Testis (tissue), 3 donors: ENCODE results near the gene TMEM98. TPM values are rescaled to one million over a fixed set of nuclear protein-coding genes. Genes with fewer than 3 reads are reported as not detected.
"Not testable (repeated sequence)": the region's sequence is repeated elsewhere in the genome, so short reads cannot be mapped to it uniquely, and the experiment has no call there.

ENCODE experiments used
- DNase-seq: peaks from one replicate; pipeline ENCODE4 v3.0.0-alpha.2; 2019
- H3K27ac ChIP-seq, 2 donors: fragments of 200-600 bp; sonication (generic); one replicate each; pipeline ENCODE4 v1.5.1; 2019
- H3K27me3 ChIP-seq: fragments of 200-600 bp; sonication (generic); one replicate; pipeline ENCODE4 v1.5.1; 2019
- H3K36me3 ChIP-seq: fragments of 200-600 bp; sonication (generic); one replicate; pipeline ENCODE4 v1.5.1; 2017; ENCODE audit warnings: low read depth; ENCODE audit errors: missing control alignments
- H3K4me1 ChIP-seq: fragments of 200-600 bp; sonication (generic); one replicate; pipeline ENCODE4 v1.5.1; 2019
- H3K4me3 ChIP-seq, 2 donors: fragments of 200-600 bp; sonication (generic); one replicate each; pipeline ENCODE4 v1.5.1; 2017 to 2019
- H3K9me3 ChIP-seq: fragments of 200-600 bp; sonication (generic); one replicate; pipeline ENCODE4 v1.5.1; 2017
- CTCF ChIP-seq, 3 experiments: fragments of 450-650 bp in 2 of 3; fragments of 200-600 bp in 1 of 3; sonication (generic) in 1 of 3; IDR thresholded peaks; one replicate each; pipeline ENCODE4 v1.5.1; 2016 to 2019; ENCODE audit warnings: antibody characterized with exemption in 3 of 3, mild to moderate bottlenecking in 2 of 3, moderate library complexity in 1 of 3
- POLR2A ChIP-seq: fragments of 450-650 bp; IDR thresholded peaks from one replicate; pipeline ENCODE4 v1.6.1; 2017; ENCODE audit warnings: antibody characterized with exemption, mild to moderate bottlenecking, moderate library complexity
- WGBS, 2 donors: methylation state at CpG; one replicate each; pipeline ENCODE4 v1.1.5; 2018; 5-methylcytosine and 5-hydroxymethylcytosine counted together
- intact Hi-C: fragments of 100-400 bp; cut with DNase I; formaldehyde crosslinking; loops from one replicate; pipeline ENCODE4 v1.15.1; 2023; ENCODE audit warnings: low total_unique reads
- polyA plus RNA-seq: library from polyadenylated mRNA; stranded (reverse); fragments of 350-450 nt; fragmentation: Illumina TruSeq; extraction: RNeasy Lipid Tissue Mini Kit (QIAGEN cat#74804); gene quantifications from one replicate; pipeline ENCODE4 v1.2.3, GENCODE V29; 2014; ENCODE audit warnings: low read depth, low replicate concordance; ENCODE audit not compliant: insufficient read depth
- total RNA-seq, 2 donors: library from RNA; depleted of rRNA; stranded (reverse); fragments of >200 nt; gene quantifications; one replicate each; pipeline ENCODE4 v1.2.3, GENCODE V29; 2016

Gene TMEM98
- total and polyA plus RNA-seq, 3 donors from 2014 or later: 39.0 to 66.9 (median 64.9) TPM

GRCh38 chr17:32960815-32961214 lies 32.9 kb downstream of the TMEM98 start:
- Histone ChIP-seq H3K9me3 (no peaks in the 10 kb centered on the region), H3K4me1 (peaks cover 3% of the 10 kb centered on the region), H3K4me3 (no peak overlapping the region), H3K27me3 (no peaks in the 10 kb centered on the region), H3K27ac (no peak overlapping the region), H3K36me3 (no peaks in the 10 kb centered on the region)
- TF ChIP-seq POLR2A (no peak), CTCF (IDR thresholded peaks at IDR 0.05) (no peak)
- DNase-seq: no peak
- intact Hi-C loops: no loop called here
- WGBS, 2 donors: 91 to 100% methylated on average over 2 of the region's 2 CpGs

- intact Hi-C loops: no loop called here
- 20 to 32% methylated on average over 3 of the region's 3 CpGs for WGBS, 2 donors
- Histone ChIP-seq H3K27ac (no peak overlapping the region), H3K27me3 (no peaks in the 10 kb centered on the region), H3K4me3 (no peak overlapping the region), H3K36me3 (no peaks in the 10 kb centered on the region), H3K4me1 (peaks cover 3% of the 10 kb centered on the region), H3K9me3 (no peaks in the 10 kb centered on the region)
- TF ChIP-seq CTCF (IDR thresholded peaks at IDR 0.05): no peak
- no peak for TF ChIP-seq POLR2A
- DNase-seq: peak; percentile 17
Observed at GRCh38 chr17:32962320-32962711, 34.4 kb downstream of the TMEM98 start.

- H3K27me3 ChIP-seq: no peaks in the 10 kb centered on the region
- peaks cover 3% of the 10 kb centered on the region for H3K4me1 ChIP-seq
- H3K27ac ChIP-seq: no peak overlapping the region
- TF ChIP-seq POLR2A: no peak
- no peak for TF ChIP-seq CTCF (IDR thresholded peaks at IDR 0.05)
- H3K4me3 ChIP-seq: no peak overlapping the region
- intact Hi-C loops: no loop called here
- WGBS, 2 donors: 85 to 89% methylated on average over 10 to 11 of the region's 11 CpGs
- H3K36me3 ChIP-seq: no peaks in the 10 kb centered on the region
- no peaks in the 10 kb centered on the region for H3K9me3 ChIP-seq
- DNase-seq: no peak
Observed at GRCh38 chr17:32964541-32964940, 36.6 kb downstream of the TMEM98 start.

- H3K4me1 ChIP-seq, H3K27ac ChIP-seq, H3K27me3 ChIP-seq, intact Hi-C loops, DNase-seq, H3K4me3 ChIP-seq, H3K9me3 ChIP-seq, H3K36me3 ChIP-seq: not testable (repeated sequence)
- 85 to 87% methylated on average over 4 of the region's 4 CpGs for WGBS, 2 donors
Observed at GRCh38 chr17:32969231-32969630, 41.3 kb downstream of the TMEM98 start.

- Histone ChIP-seq H3K9me3 (no peaks in the 10 kb centered on the region), H3K36me3 (no peaks in the 10 kb centered on the region), H3K4me1 (no peaks in the 10 kb centered on the region), H3K4me3 (no peak overlapping the region), H3K27me3 (no peaks in the 10 kb centered on the region), H3K27ac (no peak overlapping the region)
- no peak for TF ChIP-seq POLR2A
- TF ChIP-seq CTCF (IDR thresholded peaks at IDR 0.05): no peak
- 45 to 58% methylated on average over 3 of the region's 3 CpGs for WGBS, 2 donors
- DNase-seq: peak; percentile 34
- intact Hi-C loops: no loop called here
Observed at GRCh38 chr17:32970281-32970680, 42.3 kb downstream of the TMEM98 start.
